Caki2 (cell line): ENCODE measurements around the gene SMIM34. TPM values are rescaled to one million over a fixed set of nuclear protein-coding genes. Genes with fewer than 3 reads are reported as not detected.
"Not testable (repeated sequence)": the region's sequence is repeated elsewhere in the genome, so short reads cannot be mapped to it uniquely, and the experiment has no call there.

Experiments
- DNase-seq: peaks from one replicate; pipeline ENCODE4 v3.0.0-alpha.2; 2015; ENCODE audit warnings: low read depth
- in situ Hi-C: cut with HindIII; loops from 2 replicates; pipeline ENCODE4 v1.10.0; 2016; ENCODE audit warnings: low sequenced_read_pairs, low pct_unique_long_range_greater_than_20kb, mixed read lengths
- total RNA-seq: library from RNA; depleted of rRNA; stranded (reverse); fragments of >200 nt; shearing (Covaris generic); gene quantifications from 2 replicates; pipeline ENCODE4 v1.2.3, GENCODE V29; 2014; ENCODE audit warnings: low replicate concordance; rRNA removed

The SMIM34 gene, protein sequence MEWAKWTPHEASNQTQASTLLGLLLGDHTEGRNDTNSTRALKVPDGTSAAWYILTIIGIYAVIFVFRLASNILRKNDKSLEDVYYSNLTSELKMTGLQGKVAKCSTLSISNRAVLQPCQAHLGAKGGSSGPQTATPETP
- not detected in 2 replicates for total RNA-seq

DNA sequence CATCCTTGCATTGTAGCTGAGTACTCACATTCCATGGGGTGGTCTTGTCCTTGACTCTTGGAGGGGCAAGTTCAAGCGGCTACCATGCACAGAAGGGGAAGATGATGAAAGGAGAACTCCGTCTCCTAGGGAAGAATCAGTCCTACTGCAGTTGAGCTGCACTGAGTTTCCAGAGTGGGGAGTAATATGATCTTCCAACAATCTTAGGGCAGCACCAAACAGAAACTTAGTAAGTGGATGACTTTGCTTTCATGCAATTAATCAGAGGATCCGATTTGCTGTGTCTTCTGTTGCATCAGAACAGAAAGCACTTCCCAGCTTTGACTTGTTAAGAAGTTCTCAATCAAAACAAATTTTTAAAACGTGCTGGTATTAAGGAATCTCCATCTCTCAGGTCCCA lies at the start of gene SMIM34:
TSS of gene SMIM34 (minus strand) at position 147 of the 400 bp plus-strand sequence. CDS start at position 35, 112 bp downstream.
- in situ Hi-C loops = not testable (repeated sequence)

DNA sequence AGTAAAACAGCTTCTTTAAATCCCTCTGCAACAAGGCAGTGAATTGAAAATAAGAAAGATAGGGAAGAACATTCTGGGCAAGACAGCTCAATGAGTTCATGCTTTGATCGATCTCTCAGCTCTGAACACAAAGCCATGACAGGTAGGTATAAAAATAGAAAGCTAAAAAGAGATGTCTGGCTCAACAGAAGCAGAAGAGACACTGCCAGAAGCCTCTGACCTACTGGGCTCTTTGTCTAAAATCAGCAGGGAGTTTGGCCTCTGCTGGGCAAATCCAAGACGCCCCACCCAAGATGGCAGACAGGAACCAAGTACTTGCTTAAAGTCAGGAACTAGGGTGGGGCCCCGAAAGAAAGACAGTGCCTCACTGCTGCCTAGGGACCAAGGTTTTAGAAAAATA lies 43.6 kb upstream of the SMIM34 start:
- DNase-seq, in situ Hi-C loops: not testable (repeated sequence)

More for the DNA sequence above, at the start of gene SMIM34:
- DNase-seq = not testable (repeated sequence)

DNA sequence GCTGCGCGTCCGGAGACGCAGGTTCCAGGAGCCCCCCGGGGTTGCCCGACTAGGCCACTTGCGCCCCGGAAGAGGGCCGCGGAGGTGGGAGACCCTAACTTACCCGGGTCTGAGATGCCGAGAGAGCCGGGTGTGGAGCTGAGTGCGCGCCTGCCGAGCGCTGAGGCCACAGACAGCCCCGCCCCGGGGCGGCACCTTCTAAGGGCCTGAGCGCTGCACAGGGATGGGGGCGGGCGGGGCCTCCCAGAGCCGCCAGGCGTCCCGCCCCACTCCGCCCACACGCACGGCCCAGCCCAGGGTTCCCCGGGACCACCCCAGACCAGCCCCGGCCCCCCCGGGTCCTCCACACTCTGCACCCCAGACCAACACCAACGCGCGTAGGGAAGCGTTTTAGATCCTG lies 35.7 kb upstream of the SMIM34 start:
- DNase-seq, in situ Hi-C loops: not testable (repeated sequence)

DNA sequence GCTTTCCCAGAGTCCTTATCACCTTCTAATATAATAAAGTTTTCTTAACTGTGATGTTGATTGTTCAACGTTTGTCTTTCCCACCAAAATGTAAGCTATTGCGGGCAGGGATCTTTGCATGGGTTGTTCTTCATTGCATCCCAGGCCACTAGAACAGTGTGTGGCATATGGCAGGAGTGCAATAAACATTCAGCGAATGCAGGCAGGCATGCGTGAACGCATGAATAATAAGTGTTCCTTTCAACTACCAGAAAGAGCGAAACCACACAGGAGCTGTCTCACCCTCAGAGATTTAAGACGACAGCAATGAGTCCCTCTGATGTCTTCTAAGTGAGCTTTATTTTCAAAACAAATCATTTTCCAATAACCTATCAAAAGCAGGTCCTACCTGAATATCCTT lies 34.5 kb upstream of the SMIM34 start:
- in situ Hi-C loops, DNase-seq: not testable (repeated sequence)

DNA sequence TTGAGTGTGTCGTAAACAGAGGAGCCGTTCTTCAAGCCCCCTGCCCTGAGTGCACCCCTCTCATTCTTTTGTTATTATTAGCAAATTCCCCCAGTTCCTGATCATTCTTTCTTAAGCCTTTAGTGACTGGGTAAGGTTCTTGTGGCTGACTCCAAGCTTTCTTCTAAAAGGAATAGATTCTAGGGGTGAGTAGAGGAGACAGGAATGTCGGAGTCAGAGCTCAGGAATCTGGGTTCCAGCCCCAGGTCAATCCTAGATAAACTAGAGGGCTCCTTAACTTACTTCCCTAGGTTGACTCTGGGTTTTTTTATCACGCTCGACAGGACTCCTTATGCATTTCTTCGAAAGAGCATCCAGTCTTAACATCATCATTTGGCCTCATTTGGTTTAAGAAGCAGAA lies 32.4 kb upstream of the SMIM34 start:
- DNase-seq, in situ Hi-C loops: not testable (repeated sequence)

DNA sequence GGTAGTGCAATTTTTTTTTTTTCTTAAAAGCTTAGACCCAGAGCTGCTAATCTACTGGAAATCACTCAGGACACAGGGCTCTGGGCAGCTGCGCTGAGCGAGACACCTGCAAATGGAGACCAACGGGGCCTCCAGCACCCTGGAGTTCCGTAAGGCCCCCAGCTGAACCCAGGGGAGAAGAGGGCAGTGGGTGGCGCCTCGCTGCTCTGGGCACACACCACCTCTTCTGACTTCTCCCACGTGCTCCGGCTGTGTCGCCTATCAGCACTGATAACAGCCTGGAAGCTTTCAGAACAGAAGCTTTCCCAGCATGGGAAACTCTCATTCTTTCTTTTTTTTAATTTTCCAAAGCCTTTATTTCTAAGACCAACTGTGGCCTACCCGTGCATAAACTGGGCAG lies 31.9 kb upstream of the SMIM34 start:
- DNase-seq, in situ Hi-C loops: not testable (repeated sequence)

DNA sequence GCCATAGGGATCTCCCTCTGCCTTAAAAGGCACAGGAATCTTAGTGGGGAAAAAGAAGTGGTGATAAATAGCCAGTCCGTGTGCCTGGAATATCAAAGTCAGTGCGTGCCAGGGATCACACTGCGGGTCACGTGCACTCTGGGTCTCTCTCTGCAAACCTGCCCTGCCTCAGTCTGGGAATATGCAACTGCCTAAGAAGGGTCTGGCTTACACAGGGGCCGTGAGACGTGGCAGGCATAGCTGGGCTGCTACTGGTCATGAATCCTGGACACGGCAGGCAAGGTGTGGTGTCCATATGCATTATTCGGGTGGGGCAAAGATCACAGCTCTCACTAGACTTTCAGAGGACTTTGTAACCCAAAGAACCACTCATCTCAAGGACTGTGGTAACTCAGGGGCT lies 23.3 kb upstream of the SMIM34 start:
- in situ Hi-C loops = not testable (repeated sequence)

DNA sequence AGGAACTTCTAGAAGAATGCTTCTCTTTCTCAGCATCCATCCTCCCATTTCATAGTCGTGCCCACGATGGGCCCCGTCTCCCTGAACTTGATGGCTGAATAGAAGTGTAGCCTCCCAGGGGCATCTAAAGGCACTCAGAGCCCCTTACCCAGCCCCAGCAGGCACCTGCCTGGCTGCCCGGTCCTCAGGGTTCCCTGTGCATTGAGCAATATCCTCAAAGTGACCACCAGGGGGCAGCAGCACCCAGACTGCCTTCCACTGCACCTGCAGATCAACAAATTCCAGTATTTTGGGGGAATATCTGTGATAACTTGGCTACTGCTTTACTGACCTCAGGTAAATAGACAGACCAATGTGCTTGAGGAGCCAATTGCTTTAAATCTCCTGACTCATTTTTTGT lies 19.7 kb upstream of the SMIM34 start:
- DNase-seq, in situ Hi-C loops: not testable (repeated sequence)

More for the DNA sequence above, 23.3 kb upstream of the SMIM34 start:
- DNase-seq = not testable (repeated sequence)

DNA sequence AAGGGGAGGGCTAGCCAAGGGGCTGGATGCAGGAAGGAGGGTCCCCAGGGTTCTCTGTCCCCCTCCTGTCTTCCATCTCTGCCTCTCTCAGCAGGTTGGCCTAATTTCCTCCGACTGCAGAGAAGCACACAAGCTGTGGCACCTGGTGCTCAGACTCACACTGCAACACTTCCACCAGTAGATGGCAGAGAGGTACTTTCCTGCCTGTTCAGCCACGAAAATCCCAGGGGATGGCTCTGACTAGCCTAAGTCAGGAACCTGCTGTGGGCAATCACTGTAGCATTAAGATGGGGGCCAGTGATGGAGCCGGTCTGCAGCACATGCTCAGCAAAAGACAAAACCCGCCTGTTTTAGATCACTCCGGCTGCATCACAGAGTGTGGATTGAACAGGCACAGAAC lies 6.0 kb upstream of the SMIM34 start:
- DNase-seq, in situ Hi-C loops: not testable (repeated sequence)

DNA sequence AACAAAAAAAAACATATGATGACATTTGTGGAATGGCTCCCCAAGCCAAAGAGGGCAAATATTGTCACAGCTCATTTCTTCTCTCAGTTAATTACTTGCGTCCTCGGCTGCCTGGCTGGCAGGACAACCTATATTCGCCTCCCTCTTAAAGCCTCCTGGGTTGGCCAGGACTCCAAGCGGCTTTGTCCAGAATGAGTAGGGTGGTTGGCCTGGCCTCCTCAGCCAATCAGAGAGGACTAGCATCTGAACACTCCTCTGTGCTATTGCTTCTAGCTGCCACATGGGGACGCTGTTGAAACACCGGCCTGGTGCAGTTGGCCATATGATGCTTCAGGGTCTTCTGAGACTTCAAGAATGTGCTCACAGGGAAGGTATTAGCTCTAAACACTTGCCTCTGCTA lies 4.7 kb upstream of the SMIM34 start:
- DNase-seq, in situ Hi-C loops: not testable (repeated sequence)

DNA sequence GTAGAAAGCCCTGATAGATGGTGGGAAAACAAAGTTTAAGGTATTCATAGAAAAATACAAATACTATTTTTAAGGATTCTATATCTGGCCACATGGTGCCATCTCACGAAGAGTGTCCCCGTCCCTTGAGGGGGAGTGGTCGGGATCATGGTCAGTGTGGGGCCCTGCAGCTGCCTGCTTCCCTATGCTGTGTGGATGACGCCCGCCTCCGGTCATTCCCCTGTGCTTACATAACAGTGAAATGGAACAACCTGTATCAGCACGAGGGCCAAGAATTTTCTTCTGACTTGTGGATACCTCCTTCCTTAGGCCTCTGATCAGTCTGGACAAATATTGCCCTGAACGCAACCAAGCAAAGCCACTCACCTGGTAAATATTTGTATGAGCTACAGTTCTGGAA lies 3.6 kb upstream of the SMIM34 start:
- DNase-seq, in situ Hi-C loops: not testable (repeated sequence)

DNA sequence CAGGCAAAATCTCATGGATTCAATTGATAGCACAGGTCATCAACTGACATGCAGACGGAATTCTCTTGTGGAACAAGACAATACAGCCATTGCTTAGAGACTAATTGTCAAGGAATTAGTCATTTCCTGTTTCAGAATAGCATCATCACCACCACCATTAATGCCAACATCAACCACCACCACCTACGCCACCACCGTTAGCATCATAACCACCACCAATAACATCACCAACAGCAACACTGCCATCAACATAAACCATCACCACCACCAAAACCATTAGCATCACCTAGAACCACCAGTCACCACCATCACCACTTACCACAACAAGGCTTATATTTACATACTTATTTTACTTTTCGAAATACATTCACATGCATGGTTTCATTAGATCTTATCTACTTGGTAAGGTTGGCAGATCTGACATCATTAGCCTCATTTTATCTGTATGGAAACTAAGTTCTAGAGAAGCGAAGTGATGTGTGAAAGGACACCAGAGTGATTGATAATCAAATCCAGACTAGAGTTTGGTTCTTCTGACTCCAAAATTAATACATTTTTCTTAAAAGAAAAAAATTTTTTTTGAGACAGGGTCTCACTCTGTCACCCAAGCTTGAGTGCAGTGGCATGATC lies 6.2 kb downstream of the SMIM34 start:
- DNase-seq, in situ Hi-C loops: not testable (repeated sequence)

DNA sequence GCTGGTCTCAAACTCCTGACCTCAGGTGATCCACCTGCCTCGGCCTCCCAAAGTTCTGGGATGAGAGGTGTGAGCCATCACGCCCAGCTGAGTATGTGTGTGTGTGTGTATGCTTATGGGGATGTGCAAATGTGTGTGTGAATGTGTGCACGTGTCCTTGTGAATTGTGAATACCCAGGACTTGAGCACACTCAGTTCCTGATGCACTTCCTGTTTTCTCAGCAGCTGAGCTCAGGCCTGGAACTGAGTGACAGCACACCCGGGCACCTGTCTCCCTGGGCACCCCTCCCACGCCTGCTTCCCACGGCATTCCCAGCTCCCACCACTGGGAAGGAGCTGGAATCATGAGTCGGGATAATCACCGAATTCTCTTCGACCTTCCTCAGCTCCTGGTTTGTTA lies 16.5 kb downstream of the SMIM34 start:
- DNase-seq, in situ Hi-C loops: not testable (repeated sequence)

DNA sequence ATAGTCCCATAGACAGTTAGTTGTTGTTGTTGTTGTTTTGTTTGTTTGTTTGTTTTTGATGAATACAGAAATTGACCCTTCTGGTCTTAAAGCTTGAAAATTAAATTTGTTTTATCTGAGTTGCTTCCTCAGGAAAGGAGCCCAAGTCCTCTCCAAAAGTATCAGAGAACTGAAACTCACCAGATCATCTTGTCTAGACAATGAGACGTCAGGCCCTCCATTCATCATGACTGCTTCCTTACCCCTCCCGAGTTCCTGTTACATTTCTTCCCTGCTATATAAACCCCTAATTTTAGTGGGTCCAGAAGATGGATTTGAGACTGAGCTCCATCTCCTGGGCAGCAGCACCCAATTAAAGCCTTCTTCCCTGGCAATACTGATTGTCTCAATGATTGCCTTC lies 17.1 kb downstream of the SMIM34 start:
- DNase-seq, in situ Hi-C loops: not testable (repeated sequence)

DNA sequence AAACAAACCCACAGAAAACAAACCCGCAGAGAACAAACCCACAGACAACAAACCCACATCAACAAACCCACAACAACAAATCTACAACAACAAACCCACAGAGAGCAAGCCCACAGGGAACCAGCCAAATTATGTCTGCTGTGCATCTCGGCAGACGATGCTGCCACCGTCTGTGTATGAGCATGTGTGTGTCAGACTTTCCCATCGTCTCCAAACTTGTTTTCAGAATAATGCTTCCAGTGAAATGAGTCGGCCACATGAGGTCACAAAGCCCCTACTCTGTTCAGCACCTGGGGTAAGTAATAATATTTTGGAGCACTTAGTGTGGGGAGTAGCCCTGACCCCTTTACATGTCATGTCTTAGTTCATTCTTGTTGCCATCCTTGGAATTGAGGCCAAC lies 17.6 kb downstream of the SMIM34 start:
- DNase-seq, in situ Hi-C loops: not testable (repeated sequence)

DNA sequence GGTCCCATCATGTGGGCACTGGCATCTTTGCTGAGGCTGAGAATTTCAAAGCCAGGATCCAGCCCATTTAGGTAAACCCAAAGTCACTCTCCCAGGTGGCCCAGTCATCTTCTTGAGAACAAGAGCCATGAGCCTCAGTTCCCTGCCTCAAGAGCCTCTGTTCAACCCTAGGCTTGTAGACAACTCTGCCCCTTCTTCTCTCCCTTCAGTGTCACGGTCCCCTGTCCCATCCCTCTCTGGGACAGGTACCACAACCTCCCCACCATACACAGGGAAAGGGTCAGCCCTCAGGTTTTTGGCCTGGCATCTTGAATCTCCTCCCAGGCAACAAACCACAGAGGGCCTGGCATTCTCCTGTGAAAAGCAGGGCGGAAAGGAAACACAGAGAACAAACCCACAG lies 18.1 kb downstream of the SMIM34 start:
- in situ Hi-C loops, DNase-seq: not testable (repeated sequence)

DNA sequence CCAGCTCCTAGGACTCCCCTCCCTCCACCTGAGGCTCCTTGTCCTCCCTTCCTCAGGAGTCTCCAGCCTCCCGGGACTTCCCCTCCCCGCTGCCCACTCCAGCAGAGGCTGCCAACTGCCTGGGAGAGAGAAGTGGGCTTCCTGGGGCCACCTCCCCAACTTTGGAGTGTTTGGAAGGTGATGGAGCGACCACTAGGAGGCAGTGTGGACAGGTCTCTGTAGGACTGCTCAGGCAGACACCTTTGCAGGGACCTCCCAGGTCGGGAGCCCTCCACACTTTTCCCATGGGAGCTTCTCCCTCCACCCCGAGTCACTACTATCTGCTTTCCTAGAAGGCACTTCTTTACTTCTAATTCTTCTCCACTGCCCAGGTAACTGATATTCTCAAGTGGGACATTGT lies 19.0 kb downstream of the SMIM34 start:
- DNase-seq, in situ Hi-C loops: not testable (repeated sequence)

DNA sequence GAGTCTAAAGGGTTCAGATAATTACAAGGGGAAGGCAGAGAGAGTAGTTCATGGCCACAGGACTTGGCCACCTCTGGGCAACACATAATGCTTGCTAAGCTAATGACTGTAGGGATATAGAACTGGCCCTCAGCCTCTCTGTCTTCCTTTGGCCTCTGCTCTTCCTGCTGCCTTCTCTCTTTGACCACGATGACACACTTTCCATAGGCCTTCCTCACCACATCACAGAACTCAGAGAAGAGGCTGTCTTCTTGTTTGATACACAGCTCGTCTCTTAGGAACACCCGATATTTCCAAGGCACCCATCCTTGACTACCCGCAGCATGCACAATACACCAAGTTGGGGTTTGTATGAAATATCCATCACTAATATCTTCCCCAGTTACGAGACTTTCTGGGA lies 23.2 kb downstream of the SMIM34 start:
- DNase-seq, in situ Hi-C loops: not testable (repeated sequence)

DNA sequence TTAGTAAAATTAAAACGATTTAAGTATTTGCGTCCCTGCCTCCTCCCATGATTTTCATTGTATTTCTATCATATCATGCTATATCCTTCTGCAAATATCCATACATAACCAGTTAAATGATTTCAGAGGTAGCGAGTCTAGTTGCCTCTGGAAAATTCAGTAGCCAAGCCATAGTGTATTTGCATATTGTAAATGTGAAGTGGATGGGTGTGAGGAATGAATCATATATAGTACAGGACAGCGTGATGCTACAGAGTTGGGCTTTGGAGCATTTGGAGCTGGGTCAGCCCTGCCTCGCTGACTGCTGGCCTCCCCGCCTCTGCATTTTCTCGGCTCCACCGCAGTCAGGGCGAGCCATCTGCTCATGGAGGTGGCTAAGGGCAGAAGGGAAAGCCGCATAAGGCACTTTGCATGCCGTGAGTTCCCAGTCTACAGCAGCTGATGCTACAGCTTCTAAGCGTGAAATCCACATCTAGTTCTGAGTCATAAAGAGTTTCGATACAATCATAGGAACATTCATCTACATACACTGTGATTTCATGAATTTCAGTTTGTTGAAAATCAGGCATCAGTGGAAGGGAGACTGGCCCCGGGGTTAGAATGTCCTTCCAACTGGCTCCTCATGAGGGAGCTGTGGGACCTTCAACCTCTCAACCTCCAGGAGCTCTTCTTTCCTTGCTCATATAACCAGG lies 39.9 kb downstream of the SMIM34 start:
- in situ Hi-C loops, DNase-seq: not testable (repeated sequence)
